H1 (cell line): ENCODE results near the gene STYK1. TPM values are rescaled to one million over a fixed set of nuclear protein-coding genes. Genes with fewer than 3 reads are reported as not detected.

Source experiments
- CTCF ChIA-PET: fragments of 300-600 bp; sonication (Branson Sonifier 250); formaldehyde crosslinking; loops from one replicate; lab custom pipeline; 2021; ENCODE audit not compliant: partially characterized antibody; lab: Charles Lee
- POLR2A ChIA-PET: fragments of 300-600 bp; sonication (Branson Sonifier 250); formaldehyde crosslinking; loops from one replicate; lab custom pipeline; 2021; ENCODE audit warnings: inconsistent platforms; ENCODE audit not compliant: partially characterized antibody; lab: Charles Lee
- DNase-seq, 2 experiments: peaks; one replicate each; pipeline versions ENCODE4 v3.0.0 to v3.0.0-alpha.2; 2010 to 2022; ENCODE audit warnings: low spot score in 2 of 2, low read depth in 1 of 2, mixed read lengths in 1 of 2
- FAIRE-seq: peaks from 2 replicates; lab custom pipeline; 2011; peaks lifted over from hg19 to GRCh38; lab: Jason Lieb, UNC
- H2AFZ ChIP-seq: 2 replicates; pipeline ENCODE4 v1.8.1; 2012; ENCODE audit warnings: low read length, inconsistent platforms
- H2AK5ac ChIP-seq: 2 replicates; pipeline ENCODE4 v1.6.1; 2013; ENCODE audit warnings: low read depth, low read length
- H2BK120ac ChIP-seq: replicated peaks from 2 replicates; pipeline ENCODE3; 2013; ENCODE audit warnings: low read depth, low read length, inconsistent platforms
- H2BK12ac ChIP-seq: 2 replicates; pipeline ENCODE4 v1.6.1; 2013; ENCODE audit warnings: low read depth, low read length
- H2BK15ac ChIP-seq: 2 replicates; pipeline ENCODE4 v1.6.1; 2013; ENCODE audit warnings: low read length
- H2BK20ac ChIP-seq: 2 replicates; pipeline ENCODE4 v1.6.1; 2013; ENCODE audit warnings: low read length
- H2BK5ac ChIP-seq: 2 replicates; pipeline ENCODE4 v1.6.1; 2013; ENCODE audit warnings: low read depth, low read length
- H3K14ac ChIP-seq: 2 replicates; pipeline ENCODE4 v1.6.1; 2013; ENCODE audit warnings: inconsistent platforms; ENCODE audit not compliant: insufficient read length
- H3K18ac ChIP-seq: 2 replicates; pipeline ENCODE4 v1.6.1; 2013; ENCODE audit warnings: low read length; ENCODE audit errors: extremely low read depth
- H3K23ac ChIP-seq: 2 replicates; pipeline ENCODE4 v1.6.1; 2013; ENCODE audit warnings: inconsistent platforms; ENCODE audit not compliant: insufficient read length
- H3K23me2 ChIP-seq: 2 replicates; pipeline ENCODE4 v1.6.1; 2013; ENCODE audit warnings: low read depth, low read length
- H3K27ac ChIP-seq: 2 replicates; pipeline ENCODE4 v1.6.1; 2011; ENCODE audit warnings: low read depth, low read length, inconsistent platforms
- H3K27me3 ChIP-seq, 4 experiments: replicated peaks in 1 of 4; 1 replicate in 1 of 4; 2 replicates in 3 of 4; pipeline versions ENCODE4 v1.6.1 to v1.8.1; 2011 to 2013; ENCODE audit warnings: low read length in 3 of 4, mild to moderate bottlenecking in 3 of 4, inconsistent platforms in 2 of 4, mixed read lengths in 2 of 4, moderate library complexity in 1 of 4; ENCODE audit not compliant: control insufficient read depth in 3 of 4, insufficient read depth in 3 of 4; ENCODE audit errors: extremely low read depth in 1 of 4
- H3K36me3 ChIP-seq, 4 experiments: 2 replicates each; pipeline versions ENCODE4 v1.6.1 to v1.8.1; 2011 to 2013; ENCODE audit warnings: mild to moderate bottlenecking in 4 of 4, low read length in 3 of 4, moderate library complexity in 2 of 4, control low read depth in 1 of 4, inconsistent platforms in 1 of 4; ENCODE audit not compliant: insufficient read depth in 4 of 4, control insufficient read depth in 2 of 4
- H3K4ac ChIP-seq: replicated peaks from 2 replicates; pipeline ENCODE3; 2013; ENCODE audit warnings: low read length, low read depth, mixed read lengths, inconsistent platforms; ENCODE audit not compliant: insufficient read length
- H3K4me1 ChIP-seq, 4 experiments: replicated peaks in 1 of 4; 1 replicate in 1 of 4; 2 replicates in 3 of 4; pipeline versions ENCODE4 v1.6.1 to v1.8.1; 2011 to 2013; ENCODE audit warnings: low read length in 3 of 4, inconsistent platforms in 2 of 4, mixed read lengths in 1 of 4; ENCODE audit not compliant: insufficient read depth in 4 of 4, control insufficient read depth in 3 of 4
- H3K4me2 ChIP-seq, 2 experiments: 2 replicates each; pipeline versions ENCODE4 v1.6.1 to v1.8.1; 2011 to 2013; ENCODE audit warnings: low read depth in 2 of 2, low read length in 2 of 2, control low read depth in 1 of 2, inconsistent platforms in 1 of 2, mild to moderate bottlenecking in 1 of 2; ENCODE audit not compliant: insufficient read depth in 1 of 2
- H3K4me3 ChIP-seq, 4 experiments: fragments of 200-600, 300-600 bp in 1 of 4; sonication (generic), shearing (Covaris generic), sonication (Bioruptor Twin) in 1 of 4; 2 replicates each; pipeline versions ENCODE4 v1.5.1 to v1.8.1; 2011 to 2016; ENCODE audit warnings: low read length in 4 of 4, low read depth in 3 of 4, control low read depth in 2 of 4, inconsistent platforms in 2 of 4, mild to moderate bottlenecking in 2 of 4, mixed read lengths in 1 of 4, moderate library complexity in 1 of 4; ENCODE audit not compliant: insufficient read depth in 2 of 4; ENCODE audit errors: extremely low read depth in 1 of 4
- H3K56ac ChIP-seq: replicated peaks from 2 replicates; pipeline ENCODE3; 2013; ENCODE audit warnings: low read depth, mild to moderate bottlenecking, mixed read lengths, low read length, inconsistent platforms; ENCODE audit not compliant: insufficient read length
- H3K79me1 ChIP-seq: 2 replicates; pipeline ENCODE4 v1.6.1; 2013; ENCODE audit warnings: low read depth, low read length, control low read depth
- H3K79me2 ChIP-seq, 2 experiments: 2 replicates each; pipeline versions ENCODE4 v1.6.1 to v1.8.1; 2012 to 2013; ENCODE audit warnings: low read length in 2 of 2, mild to moderate bottlenecking in 2 of 2, inconsistent platforms in 1 of 2; ENCODE audit not compliant: insufficient read depth in 2 of 2, control insufficient read depth in 1 of 2
- H3K9ac ChIP-seq, 4 experiments: replicated peaks in 1 of 4; 1 replicate in 1 of 4; 2 replicates in 3 of 4; pipeline versions ENCODE4 v1.6.1 to v1.8.1; 2011 to 2013; ENCODE audit warnings: low read depth in 3 of 4, low read length in 3 of 4, control low read depth in 2 of 4, mild to moderate bottlenecking in 2 of 4, moderate library complexity in 2 of 4, inconsistent platforms in 1 of 4; ENCODE audit errors: extremely low read depth in 1 of 4
- H3K9me3 ChIP-seq, 2 experiments: 2 replicates each; pipeline versions ENCODE4 v1.6.1 to v1.8.1; 2012 to 2013; ENCODE audit warnings: mild to moderate bottlenecking in 2 of 2, moderate library complexity in 2 of 2, control low read depth in 1 of 2, inconsistent platforms in 1 of 2, low read depth in 1 of 2, low read length in 1 of 2, mixed read lengths in 1 of 2; ENCODE audit not compliant: insufficient read depth in 2 of 2
- H4K20me1 ChIP-seq, 2 experiments: replicated peaks in 1 of 2; 2 replicates each; pipeline versions ENCODE3 to v1.8.1; 2011 to 2013; ENCODE audit warnings: inconsistent platforms in 2 of 2, low read length in 2 of 2, mild to moderate bottlenecking in 1 of 2; ENCODE audit not compliant: insufficient read depth in 2 of 2, control insufficient read depth in 1 of 2
- H4K5ac ChIP-seq: 2 replicates; pipeline ENCODE4 v1.6.1; 2013; ENCODE audit warnings: low read length, low read depth, mixed read lengths, inconsistent platforms; ENCODE audit not compliant: insufficient read length
- H4K8ac ChIP-seq: 2 replicates; pipeline ENCODE4 v1.8.0; 2013; ENCODE audit warnings: mild to moderate bottlenecking, moderate library complexity, low read length, inconsistent platforms; ENCODE audit not compliant: insufficient read depth; ENCODE audit errors: extremely low read depth
- H4K91ac ChIP-seq: replicated peaks from 2 replicates; pipeline ENCODE3; 2013; ENCODE audit warnings: low read length, mixed read lengths, inconsistent platforms; ENCODE audit not compliant: insufficient read length
- CTBP2 ChIP-seq: IDR thresholded peaks from 2 replicates; pipeline ENCODE4 v1.7.0; 2011; ENCODE audit warnings: borderline replicate concordance, mild to moderate bottlenecking, moderate library complexity, mixed read lengths, low read length; ENCODE audit not compliant: insufficient read depth, insufficient read length
- EGR1 ChIP-seq: IDR thresholded peaks from 2 replicates; pipeline ENCODE4 v1.6.1; 2011; ENCODE audit warnings: low read depth, low read length, borderline replicate concordance
- GABPA ChIP-seq: IDR thresholded peaks from 2 replicates; pipeline ENCODE4 v1.6.1; 2011; ENCODE audit warnings: mild to moderate bottlenecking, low read length, moderate library complexity, borderline replicate concordance; ENCODE audit not compliant: insufficient read depth
- GTF2F1 ChIP-seq: IDR thresholded peaks from 2 replicates; pipeline ENCODE4 v1.6.1; 2012; ENCODE audit warnings: low read depth, low read length, improper control_type of control experiment, borderline replicate concordance
- JUND ChIP-seq: IDR thresholded peaks from 2 replicates; pipeline ENCODE4 v1.6.1; 2011; ENCODE audit warnings: mild to moderate bottlenecking, improper control_type of control experiment, low read length
- MAFK ChIP-seq: IDR thresholded peaks from 2 replicates; pipeline ENCODE4 v1.6.1; 2012; ENCODE audit warnings: low read depth, mild to moderate bottlenecking, improper control_type of control experiment, low read length
- MAX ChIP-seq: IDR thresholded peaks from 2 replicates; pipeline ENCODE4 v1.6.1; 2012; ENCODE audit warnings: inconsistent platforms
- NANOG ChIP-seq: IDR thresholded peaks from 2 replicates; pipeline ENCODE4 v1.6.1; 2011; ENCODE audit warnings: low read length, low read depth, mild to moderate bottlenecking, inconsistent platforms; ENCODE audit not compliant: insufficient read depth, poor library complexity, severe bottlenecking
- SIX5 ChIP-seq: IDR thresholded peaks from 2 replicates; pipeline ENCODE4 v1.6.1; 2011; ENCODE audit warnings: mild to moderate bottlenecking, low read depth, low read length
- SP1 ChIP-seq: IDR thresholded peaks from 2 replicates; pipeline ENCODE4 v1.6.1; 2011; ENCODE audit warnings: low read depth, low read length
- TEAD4 ChIP-seq: IDR thresholded peaks from 2 replicates; pipeline ENCODE4 v1.6.1; 2012; ENCODE audit warnings: low read depth, low read length, inconsistent platforms, mixed read lengths
- USF2 ChIP-seq: IDR thresholded peaks from 2 replicates; pipeline ENCODE4 v1.6.1; 2011; ENCODE audit warnings: low read length, improper control_type of control experiment
- ZNF274 ChIP-seq: IDR thresholded peaks from 2 replicates; pipeline ENCODE4 v1.7.0; 2012; ENCODE audit warnings: low read length, borderline replicate concordance; ENCODE audit errors: extremely low read depth
- WGBS, 2 experiments: shearing (Covaris generic) in 1 of 2; methylation state at CpG; one replicate each; pipeline versions ENCODE4 v1.1.6 to v1.1.7; 2013 to 2015; ENCODE audit warnings: low lambda C conversion rate in 2 of 2, mixed read lengths in 2 of 2, inconsistent platforms in 1 of 2, low coverage in 1 of 2, missing lambda C conversion rate in 1 of 2; ENCODE audit not compliant: insufficient replicate concordance in 2 of 2, insufficient coverage in 1 of 2, insufficient read length in 1 of 2; ENCODE audit errors: extremely low coverage in 1 of 2, missing lambda C conversion rate in 1 of 2; 5-methylcytosine and 5-hydroxymethylcytosine counted together
- polyA plus RNA-seq, 7 experiments: library from polyadenylated mRNA; depleted of rRNA in 3 of 7; stranded (reverse) in 5 of 7; unstranded in 2 of 7; fragments of >200 nt in 5 of 7; fragments of 200-250 nt in 2 of 7; gene quantifications; 1 replicate in 5 of 7; 2 replicates in 1 of 7; 4 replicates in 1 of 7; pipeline versions ENCODE4 v1.2.1 to v1.2.3, GENCODE V29; 2011 to 2013; ENCODE audit warnings: missing spikeins in 2 of 7, mixed read lengths in 2 of 7
- total RNA-seq: library from RNA; stranded (reverse); fragmentation: NEBNext Ultra II Directional; extraction: Animal tissue kit (Norgen Biotek cat#: 25700); gene quantifications from 2 replicates; pipeline ENCODE4 v1.2.1, GENCODE V29; 2021

Gene STYK1
- total and polyA plus RNA-seq, 2 of the 8 experiments (the other 6 are each of a cell fraction or from before 2014, with no cell fraction given): 0.38 to 1.1 TPM

- no peaks in the 10 kb centered on the region for H4K20me1 ChIP-seq
- no peak overlapping the region for H3K4me3 ChIP-seq
- H2BK120ac ChIP-seq: no peak overlapping the region
- H3K14ac ChIP-seq: no peak overlapping the region
- no peak overlapping the region for H4K91ac ChIP-seq
- no peak overlapping the region for H4K5ac ChIP-seq
- no peak overlapping the region for H3K9ac ChIP-seq
- H3K56ac ChIP-seq: no peak overlapping the region
- no peak overlapping the region for H4K8ac ChIP-seq
- no peak overlapping the region for H3K23ac ChIP-seq
- no peak overlapping the region for H2BK15ac ChIP-seq
- no peak overlapping the region for H2AK5ac ChIP-seq
- H3K4me1 ChIP-seq: peaks cover 0 to 7% (median 2%) of the 10 kb centered on the region in 4 experiments; a peak in 4 of 7 replicates
- no peak overlapping the region for H2BK5ac ChIP-seq
- no peak overlapping the region for H3K4ac ChIP-seq
- no peak overlapping the region for H3K4me2 ChIP-seq
- CTCF ChIA-PET: interaction anchor here (0.8 kb wide), 1 partner anchor 12 kb away, joined by 3 read pairs; no protein-coding TSS in a partner anchor
- H2BK12ac ChIP-seq: no peak overlapping the region
- no peaks in the 10 kb centered on the region for H3K79me2 ChIP-seq
- FAIRE-seq: no peak
- no peaks in the 10 kb centered on the region for H3K79me1 ChIP-seq
- no peak overlapping the region for H3K27ac ChIP-seq
- no peak overlapping the region for H3K18ac ChIP-seq
- no peak overlapping the region for H2BK20ac ChIP-seq
- POLR2A ChIA-PET: interaction anchor here (2.6 kb wide), 1 partner anchor 22 kb away, joined by 12 read pairs; the partner anchor contains the start of gene MAGOHB
- no peak overlapping the region for H2AFZ ChIP-seq
- no peak for DNase-seq
- no peaks in the 10 kb centered on the region for H3K36me3 ChIP-seq
- H3K23me2 ChIP-seq: no peaks in the 10 kb centered on the region
- H3K9me3 ChIP-seq: no peaks in the 10 kb centered on the region
- 82% methylated on average over 2 of the region's 2 CpGs; no CpG with 5 or more reads in 1 of the 2 experiments for WGBS, 2 experiments
- no peaks in the 10 kb centered on the region for H3K27me3 ChIP-seq
- TF ChIP-seq CTBP2 (no peak), USF2 (no peak), NANOG (no peak), SP1 (no peak), GABPA (no peak), JUND (no peak), SIX5 (no peak), EGR1 (no peak), ZNF274 (no peak), MAFK (no peak), TEAD4 (no peak), MAX (no peak), GTF2F1 (no peak)
Measured at GRCh38 chr12:10635306-10635705, 38.5 kb downstream of the STYK1 start.
